Endothelial cell of umbilical vein (primary cell): ENCODE data around the gene IQCB1.

ENCODE experiments used
- EZH2 ChIP-seq: IDR thresholded peaks from 2 replicates; pipeline ENCODE4 v1.6.1; 2012; ENCODE audit warnings: borderline replicate concordance, low read depth, mild to moderate bottlenecking, moderate library complexity, low read length, inconsistent platforms; ENCODE audit not compliant: severe bottlenecking
- POLR2A ChIP-seq: IDR thresholded peaks from 2 replicates; pipeline ENCODE4 v1.6.1; 2012; ENCODE audit warnings: low read depth, mild to moderate bottlenecking, control low read depth, low read length

DNA sequence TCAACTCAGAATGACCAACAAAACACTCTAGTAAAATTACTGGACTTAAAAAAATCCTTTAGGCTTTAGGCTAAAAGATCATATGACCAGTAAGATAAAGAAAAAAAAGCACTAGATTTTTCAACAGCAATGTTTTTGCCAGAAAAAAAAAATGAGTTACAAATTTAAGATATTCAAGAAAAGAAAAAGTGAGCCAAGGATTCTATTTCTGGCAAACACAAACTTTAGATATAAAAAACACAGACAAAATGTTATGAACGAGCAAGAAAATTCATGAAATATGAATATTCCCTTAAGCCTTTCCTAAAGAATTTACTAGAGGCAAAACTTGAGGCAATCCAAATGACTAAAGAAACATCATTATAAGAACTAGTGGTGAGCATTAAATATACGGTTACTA lies 94.0 kb downstream of the IQCB1 start:
- TF ChIP-seq EZH2 (no peak), POLR2A (no peak)
